Sigmoid colon (tissue), 7 donors: ENCODE measurements around the gene PEX26. TPM values are rescaled to one million over a fixed set of nuclear protein-coding genes. Genes with fewer than 3 reads are reported as not detected.
"Not testable (repeated sequence)": the region's sequence is repeated elsewhere in the genome, so short reads cannot be mapped to it uniquely, and the experiment has no call there.

Experiments used
- DNase-seq: peaks from one replicate; pipeline ENCODE4 v3.0.0-alpha.2; 2019
- H3K27ac ChIP-seq, 4 donors: fragments of 200-600 bp; sonication (generic); one replicate each; pipeline ENCODE4 v1.5.1; 2016 to 2019; ENCODE audit warnings: mild to moderate bottlenecking in 1 of 4
- H3K27me3 ChIP-seq, 3 donors: fragments of 200-600 bp; sonication (generic); one replicate each; pipeline ENCODE4 v1.5.1; 2019; ENCODE audit warnings: mild to moderate bottlenecking in 1 of 3
- H3K36me3 ChIP-seq, 4 donors: fragments of 200-600 bp; sonication (generic); one replicate each; pipeline ENCODE4 v1.5.1; 2016 to 2019
- H3K4me1 ChIP-seq, 4 donors: fragments of 200-600 bp; sonication (generic); one replicate each; pipeline ENCODE4 v1.5.1; 2017 to 2019
- H3K4me3 ChIP-seq, 4 donors: fragments of 200-600 bp; sonication (generic); one replicate each; pipeline ENCODE4 v1.5.1; 2017 to 2019; ENCODE audit warnings: mild to moderate bottlenecking in 2 of 4, moderate library complexity in 1 of 4
- H3K9me3 ChIP-seq, 4 donors: fragments of 200-600 bp in 3 of 4; sonication (generic) in 3 of 4; one replicate each; pipeline versions ENCODE4 v1.5.1 to v1.6.1; 2013 to 2019
- EP300 ChIP-seq, 4 donors: sonication (generic); formaldehyde crosslinking; IDR thresholded peaks; one replicate each; pipeline ENCODE4 v1.6.1; 2017; ENCODE audit warnings: antibody characterized with exemption in 4 of 4
- POLR2A ChIP-seq, 2 donors: fragments of 450-650 bp; IDR thresholded peaks; one replicate each; pipeline ENCODE4 v1.6.1; 2016; ENCODE audit warnings: antibody characterized with exemption in 2 of 2, mild to moderate bottlenecking in 2 of 2, moderate library complexity in 2 of 2
- POLR2AphosphoS5 ChIP-seq, 4 donors: sonication (generic); formaldehyde crosslinking; IDR thresholded peaks; one replicate each; pipeline ENCODE4 v1.6.1; 2017; ENCODE audit warnings: antibody characterized with exemption in 4 of 4
- WGBS, 2 donors: extraction: QIAGEN DNeasy Blood & Tissue Kit; methylation state at CpG; one replicate each; pipeline ENCODE4 v1.1.7; 2013; 5-methylcytosine and 5-hydroxymethylcytosine counted together
- intact Hi-C: fragments of 100-400 bp; cut with DNase I; formaldehyde crosslinking; loops from one replicate; pipeline ENCODE4 v1.15.1; 2023
- polyA plus RNA-seq, 3 donors: library from polyadenylated mRNA; stranded (reverse); fragments of 200-250 nt; gene quantifications; one replicate each; pipeline ENCODE4 v1.2.3, GENCODE V29; 2013
- total RNA-seq, 4 donors: library from RNA; depleted of rRNA; stranded (reverse); fragments of >200 nt; gene quantifications; one replicate each; pipeline ENCODE4 v1.1.0, GENCODE V29; 2016
- TF ChIP-seq, protein P1 (sequence below), 4 experiments: fragments of 450-650 bp in 3 of 4; fragments of 200-600 bp in 1 of 4; IDR thresholded peaks; one replicate each; pipeline ENCODE4 v1.5.1; 2016 to 2019; ENCODE audit warnings: antibody characterized with exemption in 4 of 4, mild to moderate bottlenecking in 3 of 4, moderate library complexity in 2 of 4
- donor health status: healthy with polysubstance abuse.
- donor health status: Bipolar disorder and iron deficiency.
- donor health status: healthy.

Gene PEX26
- total and polyA plus RNA-seq, 7 donors: 13.3 to 124 (median 21.3) TPM

DNA sequence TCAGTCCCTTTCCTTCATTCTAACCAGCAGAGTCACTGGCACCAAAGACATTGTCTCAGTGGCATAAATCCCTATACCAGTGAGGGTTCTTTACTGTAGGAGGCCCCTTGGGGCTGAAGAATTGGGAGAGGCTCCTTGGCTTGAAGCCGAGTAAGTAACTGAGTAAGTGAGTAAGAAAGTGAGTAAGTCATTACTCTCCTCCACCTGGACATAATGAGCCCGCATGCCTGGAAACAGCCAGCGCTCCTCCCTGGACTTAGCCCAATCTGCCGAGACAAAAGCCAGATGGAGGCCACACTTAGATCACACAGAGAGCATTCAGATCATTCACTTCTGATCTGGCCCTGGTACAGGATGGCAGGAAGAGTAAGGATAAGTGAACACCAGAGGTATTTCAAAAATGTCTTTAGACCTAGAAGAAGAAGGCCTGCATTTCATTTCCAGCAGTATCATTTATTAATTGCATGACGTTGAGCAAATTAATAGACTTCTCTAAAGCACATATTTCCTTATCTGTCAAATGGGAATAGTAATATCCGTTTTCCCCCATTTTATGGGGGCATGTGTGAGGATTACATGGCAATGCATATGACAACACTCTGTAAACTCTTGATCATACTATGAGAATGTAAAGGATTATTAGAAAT, 45.2 kb upstream of the PEX26 start:
- DNase-seq: no peak
- intact Hi-C loops: no loop called here
- Histone ChIP-seq H3K4me3 (no peak overlapping the region), H3K4me1 (peaks cover 0 to 42% (median 32%) of the 10 kb centered on the region in 4 donors), H3K27ac (peak overlapping the region; percentile 73 to 91 (median 82)), H3K27me3 (no peaks in the 10 kb centered on the region), H3K36me3 (no peaks in the 10 kb centered on the region), H3K9me3 (no peaks in the 10 kb centered on the region)
- WGBS, 2 donors: 47 to 77% methylated on average over 6 of the region's 6 CpGs
- TF ChIP-seq EP300 (IDR thresholded peaks at IDR 0.05) (peak in 1 of 4 donors; percentile 57), POLR2AphosphoS5 (IDR thresholded peaks at IDR 0.05) (peak in 3 of 4 donors; percentile 70 to 79 (median 75))
- TF ChIP-seq, protein P1, sequence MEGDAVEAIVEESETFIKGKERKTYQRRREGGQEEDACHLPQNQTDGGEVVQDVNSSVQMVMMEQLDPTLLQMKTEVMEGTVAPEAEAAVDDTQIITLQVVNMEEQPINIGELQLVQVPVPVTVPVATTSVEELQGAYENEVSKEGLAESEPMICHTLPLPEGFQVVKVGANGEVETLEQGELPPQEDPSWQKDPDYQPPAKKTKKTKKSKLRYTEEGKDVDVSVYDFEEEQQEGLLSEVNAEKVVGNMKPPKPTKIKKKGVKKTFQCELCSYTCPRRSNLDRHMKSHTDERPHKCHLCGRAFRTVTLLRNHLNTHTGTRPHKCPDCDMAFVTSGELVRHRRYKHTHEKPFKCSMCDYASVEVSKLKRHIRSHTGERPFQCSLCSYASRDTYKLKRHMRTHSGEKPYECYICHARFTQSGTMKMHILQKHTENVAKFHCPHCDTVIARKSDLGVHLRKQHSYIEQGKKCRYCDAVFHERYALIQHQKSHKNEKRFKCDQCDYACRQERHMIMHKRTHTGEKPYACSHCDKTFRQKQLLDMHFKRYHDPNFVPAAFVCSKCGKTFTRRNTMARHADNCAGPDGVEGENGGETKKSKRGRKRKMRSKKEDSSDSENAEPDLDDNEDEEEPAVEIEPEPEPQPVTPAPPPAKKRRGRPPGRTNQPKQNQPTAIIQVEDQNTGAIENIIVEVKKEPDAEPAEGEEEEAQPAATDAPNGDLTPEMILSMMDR (IDR thresholded peaks at IDR 0.05): no peak

DNA sequence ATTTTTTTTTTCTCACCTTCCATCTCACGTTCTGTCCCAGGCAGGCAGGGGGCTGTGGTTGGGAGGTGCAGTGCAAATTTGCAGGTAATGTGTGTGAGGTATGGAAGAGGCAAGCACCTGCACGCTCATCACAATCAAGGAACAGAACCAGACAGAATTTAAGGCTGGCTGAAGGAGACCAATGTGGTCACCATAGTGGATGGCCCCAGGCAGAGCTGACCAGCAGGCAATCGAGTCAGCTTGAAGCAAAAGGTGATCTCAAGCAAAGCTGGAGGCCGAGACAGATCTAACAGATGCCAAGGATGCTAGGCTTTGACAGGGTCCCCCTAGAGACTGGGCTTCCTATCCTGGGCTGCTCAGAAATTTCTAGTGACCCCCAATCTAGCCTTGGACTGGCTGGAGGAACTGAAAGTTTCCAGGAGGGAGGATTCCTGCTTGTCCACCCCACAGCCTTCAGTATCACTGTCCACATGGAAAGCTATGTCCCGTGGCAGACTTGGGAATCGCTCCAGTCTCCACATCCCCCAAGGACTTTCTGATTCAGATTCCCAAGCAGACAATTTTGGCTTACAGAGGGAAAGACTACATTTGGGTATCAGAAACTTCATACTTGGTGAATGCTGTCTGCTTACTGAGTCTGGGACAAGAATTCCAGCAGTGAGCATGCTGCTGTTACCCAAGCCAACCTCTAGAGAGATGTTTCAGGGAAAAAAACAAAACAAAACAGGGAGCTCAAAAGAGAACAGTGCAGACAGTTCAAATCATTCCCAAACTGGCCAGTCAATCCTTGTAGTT, 44.4 kb upstream of the PEX26 start:
- intact Hi-C loops: no loop called here
- peak overlapping the region; percentile 73 to 91 (median 82) for H3K27ac ChIP-seq
- H3K4me1 ChIP-seq: peaks cover 0 to 42% (median 32%) of the 10 kb centered on the region in 4 donors
- no peak overlapping the region for H3K4me3 ChIP-seq
- H3K36me3 ChIP-seq: no peaks in the 10 kb centered on the region
- H3K27me3 ChIP-seq: no peaks in the 10 kb centered on the region
- WGBS, 2 donors: 87 to 90% methylated on average over 6 of the region's 6 CpGs
- TF ChIP-seq EP300 (IDR thresholded peaks at IDR 0.05): peak in 1 of 4 donors; percentile 16
- TF ChIP-seq, protein P1 (IDR thresholded peaks at IDR 0.05): peak in 2 of 4 experiments; percentile 26 to 51
- no peak for TF ChIP-seq POLR2A (IDR thresholded peaks at IDR 0.05)
- peak in 2 of 4 donors; percentile 11 to 12 for TF ChIP-seq POLR2AphosphoS5 (IDR thresholded peaks at IDR 0.05)
- no peaks in the 10 kb centered on the region for H3K9me3 ChIP-seq
- DNase-seq: no peak

DNA sequence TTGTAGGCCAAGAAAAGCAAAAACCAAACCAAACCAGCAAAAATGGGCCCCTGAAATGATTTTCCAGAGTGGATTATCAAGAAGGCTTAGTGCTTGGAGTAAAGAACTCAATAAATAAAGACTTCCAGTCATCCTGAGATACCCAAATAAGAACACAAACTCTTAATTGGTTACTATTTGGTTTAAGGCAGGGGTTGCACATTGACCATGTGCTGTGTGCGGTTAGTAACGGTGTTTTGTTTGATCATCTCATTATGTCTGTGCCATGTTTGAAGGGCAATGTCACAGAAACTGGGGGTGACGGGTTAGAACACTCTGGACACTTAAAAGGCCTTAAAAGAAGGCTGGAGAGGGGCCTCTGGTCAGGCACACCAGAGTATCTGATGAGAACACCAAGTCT, 43.7 kb upstream of the PEX26 start:
- Histone ChIP-seq H3K27ac (peak overlapping the region; percentile 73 to 91 (median 82)), H3K27me3 (no peaks in the 10 kb centered on the region), H3K4me3 (no peak overlapping the region), H3K36me3 (no peaks in the 10 kb centered on the region), H3K4me1 (peaks cover 0 to 42% (median 32%) of the 10 kb centered on the region in 4 donors), H3K9me3 (no peaks in the 10 kb centered on the region)
- DNase-seq: no peak
- 90 to 92% methylated on average over 3 of the region's 3 CpGs for WGBS, 2 donors
- intact Hi-C loops: no loop called here
- no peak for TF ChIP-seq POLR2AphosphoS5 (IDR thresholded peaks at IDR 0.05)
- TF ChIP-seq, protein P1 (IDR thresholded peaks at IDR 0.05): no peak
- no peak for TF ChIP-seq POLR2A (IDR thresholded peaks at IDR 0.05)
- no peak for TF ChIP-seq EP300 (IDR thresholded peaks at IDR 0.05)

DNA sequence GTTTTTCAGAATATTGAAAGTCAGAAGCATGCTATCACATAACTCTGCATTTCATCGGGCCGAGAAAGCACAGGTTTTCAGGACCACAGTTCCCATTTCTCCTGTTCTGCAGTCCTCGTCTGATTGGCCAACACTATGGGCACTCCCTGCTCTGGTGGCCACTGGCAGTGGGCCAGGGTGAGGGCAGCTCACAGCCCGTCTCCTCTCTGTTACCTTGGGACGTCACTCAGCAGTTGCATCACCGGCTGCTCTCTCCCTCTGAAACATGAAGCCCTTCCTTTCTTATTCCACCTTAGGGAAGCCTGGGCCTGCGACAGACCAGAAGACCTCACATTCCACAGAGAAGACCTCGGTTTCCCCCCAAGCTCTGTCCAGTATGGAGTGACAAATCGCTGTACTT, 42.0 kb upstream of the PEX26 start:
- intact Hi-C loops: no loop called here
- Histone ChIP-seq H3K36me3 (no peaks in the 10 kb centered on the region), H3K4me3 (no peak overlapping the region), H3K9me3 (no peaks in the 10 kb centered on the region), H3K27me3 (no peaks in the 10 kb centered on the region), H3K27ac (peak overlapping the region in 2 of 4 donors; percentile 8 to 42), H3K4me1 (peaks cover 0 to 42% (median 32%) of the 10 kb centered on the region in 4 donors)
- WGBS, 2 donors: 44 to 74% methylated on average over 9 of the region's 9 CpGs
- TF ChIP-seq POLR2A (IDR thresholded peaks at IDR 0.05): no peak
- no peak for TF ChIP-seq EP300 (IDR thresholded peaks at IDR 0.05)
- TF ChIP-seq, protein P1 (IDR thresholded peaks at IDR 0.05): no peak
- no peak for TF ChIP-seq POLR2AphosphoS5 (IDR thresholded peaks at IDR 0.05)
- no peak for DNase-seq

DNA sequence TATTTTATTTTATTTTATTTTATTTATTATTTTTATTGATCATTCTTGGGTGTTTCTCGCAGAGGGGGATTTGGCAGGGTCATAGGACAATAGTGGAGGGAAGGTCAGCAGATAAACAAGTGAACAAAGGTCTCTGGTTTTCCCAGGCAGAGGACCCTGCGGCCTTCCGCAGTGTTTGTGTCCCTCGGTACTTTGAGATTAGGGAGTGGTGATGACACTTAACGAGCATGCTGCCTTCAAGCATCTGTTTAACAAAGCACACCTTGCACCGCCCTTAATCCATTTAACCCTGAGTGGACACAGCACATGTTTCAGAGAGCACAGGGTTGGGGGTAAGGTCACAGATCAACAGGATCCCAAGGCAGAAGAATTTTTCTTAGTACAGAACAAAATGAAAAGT, 36.9 kb upstream of the PEX26 start:
- DNase-seq, H3K9me3 ChIP-seq, H3K4me3 ChIP-seq, H3K36me3 ChIP-seq, intact Hi-C loops, H3K27ac ChIP-seq, H3K27me3 ChIP-seq: not testable (repeated sequence)
- H3K4me1 ChIP-seq: peaks cover 0 to 13% (median 11%) of the 10 kb centered on the region in 4 donors
- WGBS, 2 donors: 70 to 82% methylated on average over 6 of the region's 6 CpGs
